ENCODE data around the gene DDR1.

DNA sequence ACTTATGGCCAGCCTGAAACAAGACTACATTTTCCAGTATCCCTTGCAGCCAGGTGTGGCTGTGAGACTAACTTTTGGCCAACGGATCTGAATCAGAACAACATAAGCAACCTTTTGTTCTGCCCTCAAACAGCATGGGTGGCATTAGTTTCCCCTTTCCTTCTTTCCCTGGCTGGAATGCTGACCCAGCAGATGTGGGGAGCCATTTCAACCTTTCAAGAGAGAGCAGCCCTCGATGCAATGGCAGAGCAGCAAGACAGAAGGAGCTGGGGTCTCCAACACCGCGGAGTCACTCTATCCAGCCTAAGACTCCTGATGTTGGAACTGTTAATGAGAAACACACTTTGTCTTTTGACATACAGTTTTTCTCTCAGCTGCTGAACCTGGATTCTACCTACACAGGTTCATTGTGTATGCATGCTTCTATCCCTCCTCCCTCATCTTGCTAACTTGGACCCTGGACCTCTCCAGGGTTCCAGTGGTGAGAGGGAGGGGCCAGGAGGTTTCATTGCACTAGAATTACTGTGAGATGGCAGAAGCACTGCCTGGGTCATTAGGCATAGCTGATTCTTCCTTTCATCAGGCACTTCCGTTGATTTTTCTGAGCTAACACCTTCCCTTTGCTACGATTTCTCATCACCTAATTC, 28.8 kb upstream of the DDR1 start:
- TF ChIP-seq, protein P1, sequence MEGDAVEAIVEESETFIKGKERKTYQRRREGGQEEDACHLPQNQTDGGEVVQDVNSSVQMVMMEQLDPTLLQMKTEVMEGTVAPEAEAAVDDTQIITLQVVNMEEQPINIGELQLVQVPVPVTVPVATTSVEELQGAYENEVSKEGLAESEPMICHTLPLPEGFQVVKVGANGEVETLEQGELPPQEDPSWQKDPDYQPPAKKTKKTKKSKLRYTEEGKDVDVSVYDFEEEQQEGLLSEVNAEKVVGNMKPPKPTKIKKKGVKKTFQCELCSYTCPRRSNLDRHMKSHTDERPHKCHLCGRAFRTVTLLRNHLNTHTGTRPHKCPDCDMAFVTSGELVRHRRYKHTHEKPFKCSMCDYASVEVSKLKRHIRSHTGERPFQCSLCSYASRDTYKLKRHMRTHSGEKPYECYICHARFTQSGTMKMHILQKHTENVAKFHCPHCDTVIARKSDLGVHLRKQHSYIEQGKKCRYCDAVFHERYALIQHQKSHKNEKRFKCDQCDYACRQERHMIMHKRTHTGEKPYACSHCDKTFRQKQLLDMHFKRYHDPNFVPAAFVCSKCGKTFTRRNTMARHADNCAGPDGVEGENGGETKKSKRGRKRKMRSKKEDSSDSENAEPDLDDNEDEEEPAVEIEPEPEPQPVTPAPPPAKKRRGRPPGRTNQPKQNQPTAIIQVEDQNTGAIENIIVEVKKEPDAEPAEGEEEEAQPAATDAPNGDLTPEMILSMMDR (IDR thresholded peaks at IDR 0.05): no peak
- TF ChIP-seq POLR2A (IDR thresholded peaks at IDR 0.05) (no peak), EP300 (IDR thresholded peaks at IDR 0.05) (no peak), POLR2AphosphoS5 (IDR thresholded peaks at IDR 0.05) (no peak)

Data from gastroesophageal sphincter (tissue), 3 donors.